KOPT-K1 (cell line): ENCODE measurements around the gene NEMP2.
"Not testable (repeated sequence)": the region's sequence is repeated elsewhere in the genome, so short reads cannot be mapped to it uniquely, and the experiment has no call there.

Experiments
- H3K27ac ChIP-seq: fragments of 200-600 bp; sonication (generic); 2 replicates; pipeline ENCODE4 v1.5.1; 2016; ENCODE audit warnings: antibody characterized with exemption, mild to moderate bottlenecking, low read depth, low read length; ENCODE audit not compliant: poor library complexity, severe bottlenecking
- H3K36me3 ChIP-seq: fragments of 200-600 bp; sonication (generic); 2 replicates; pipeline ENCODE4 v1.5.1; 2017; ENCODE audit warnings: antibody characterized with exemption, mild to moderate bottlenecking, low read length, moderate library complexity; ENCODE audit not compliant: insufficient read depth
- H3K9me3 ChIP-seq: fragments of 200-600 bp; sonication (generic); 2 replicates; pipeline ENCODE4 v1.5.1; 2017; ENCODE audit warnings: antibody characterized with exemption, low read length, mild to moderate bottlenecking; ENCODE audit not compliant: insufficient read depth, poor library complexity, severe bottlenecking

NEMP2 gene

GRCh38 chr2:190519975-190520767 lies 14.4 kb downstream of the NEMP2 start:
- Histone ChIP-seq H3K9me3 (no peaks in the 10 kb centered on the region), H3K27ac (peak overlapping the region; percentile 6), H3K36me3 (peaks cover 78% of the 10 kb centered on the region)

DNA sequence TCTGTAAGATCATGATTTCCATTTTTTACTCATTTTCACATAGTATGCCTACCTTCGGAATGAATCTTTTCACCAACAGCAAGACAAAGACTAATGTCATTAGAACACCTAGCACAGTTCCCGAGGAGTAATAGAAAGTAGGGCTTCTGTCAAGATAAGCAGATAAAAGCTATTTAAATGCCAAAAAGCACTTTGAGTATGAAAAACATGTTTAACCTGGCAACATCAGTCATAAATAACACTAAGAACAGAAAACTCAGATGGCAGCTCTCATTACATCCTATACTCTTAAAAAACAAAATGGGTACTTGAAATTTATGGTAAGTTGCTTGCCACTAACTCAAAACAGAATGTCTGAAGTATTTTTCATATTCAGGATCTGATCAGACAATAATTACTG lies 17.1 kb downstream of the NEMP2 start:
- peaks cover 82% of the 10 kb centered on the region for H3K36me3 ChIP-seq
- no peaks in the 10 kb centered on the region for H3K9me3 ChIP-seq
- H3K27ac ChIP-seq = no peak overlapping the region

DNA sequence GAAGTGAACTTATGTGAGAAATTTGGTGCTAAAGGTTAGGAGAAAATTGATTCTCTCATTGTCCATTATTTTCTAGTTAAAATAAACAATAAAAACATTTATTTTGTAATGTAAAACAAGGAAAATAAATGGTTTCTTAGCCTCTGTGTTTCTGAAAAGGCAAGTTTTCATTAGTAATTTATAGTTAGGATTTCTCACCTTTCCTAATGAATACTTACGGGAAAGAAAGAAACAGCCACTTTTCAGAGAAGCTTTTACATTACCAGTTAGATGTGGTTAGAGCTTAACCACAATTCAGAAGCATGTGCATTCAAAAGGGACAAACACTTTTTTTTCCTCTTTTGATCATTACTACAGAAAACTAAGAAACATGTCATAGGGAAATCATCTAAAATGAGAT lies 18.8 kb downstream of the NEMP2 start:
- H3K9me3 ChIP-seq = no peaks in the 10 kb centered on the region
- peaks cover 82% of the 10 kb centered on the region for H3K36me3 ChIP-seq
- H3K27ac ChIP-seq = no peak overlapping the region

DNA sequence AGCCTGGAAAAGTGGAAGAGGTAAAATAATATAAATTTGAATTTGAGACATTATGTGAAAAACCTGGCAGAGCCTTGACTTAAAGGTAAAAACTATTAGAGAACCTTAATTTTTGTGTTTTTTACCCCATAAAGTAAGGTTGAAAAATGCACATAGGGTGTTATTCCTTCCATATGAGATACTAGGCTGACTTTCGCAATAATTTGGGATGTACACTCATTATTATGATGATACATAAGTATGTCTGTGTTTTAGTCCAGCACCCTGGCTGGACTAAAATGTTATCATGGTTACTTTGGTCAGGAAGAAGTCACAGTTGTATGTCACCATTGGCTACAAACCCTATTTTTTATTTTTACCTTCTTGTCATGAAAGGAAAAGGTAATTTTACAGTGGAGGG lies 19.8 kb downstream of the NEMP2 start:
- Histone ChIP-seq H3K36me3 (peaks cover 86% of the 10 kb centered on the region), H3K27ac (no peak overlapping the region), H3K9me3 (no peaks in the 10 kb centered on the region)

GRCh38 chr2:190513877-190514276 lies 20.6 kb downstream of the NEMP2 start:
- no peak overlapping the region for H3K27ac ChIP-seq
- H3K36me3 ChIP-seq = peaks cover 86% of the 10 kb centered on the region
- H3K9me3 ChIP-seq = no peaks in the 10 kb centered on the region

DNA sequence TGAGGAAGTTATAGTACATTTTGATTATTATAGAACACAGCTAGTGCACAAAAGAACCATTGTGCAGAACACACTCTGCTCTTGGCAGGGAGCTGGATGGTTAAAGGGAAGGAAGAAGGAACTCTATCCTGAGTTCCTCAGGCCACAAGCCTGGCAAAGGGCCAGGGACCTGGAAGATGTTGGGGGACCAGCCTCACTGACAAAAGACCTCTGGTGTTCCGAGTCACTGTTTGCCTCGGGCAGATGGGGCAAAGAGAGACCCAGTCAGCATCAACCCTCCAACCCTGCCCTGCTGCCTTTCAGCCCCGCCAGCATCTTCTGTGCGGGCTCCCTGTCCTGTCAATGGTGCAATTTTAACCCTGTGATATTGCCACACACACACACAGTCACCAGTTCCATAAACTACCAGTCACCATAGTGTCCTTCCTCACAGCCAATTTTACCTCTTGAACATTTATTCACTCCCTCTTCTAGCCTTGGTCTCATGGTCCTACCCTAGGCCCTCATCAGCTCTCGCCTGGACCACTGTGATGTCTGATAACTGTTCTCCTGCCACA lies 21.9 kb downstream of the NEMP2 start:
- H3K36me3 ChIP-seq = peaks cover 86% of the 10 kb centered on the region

DNA sequence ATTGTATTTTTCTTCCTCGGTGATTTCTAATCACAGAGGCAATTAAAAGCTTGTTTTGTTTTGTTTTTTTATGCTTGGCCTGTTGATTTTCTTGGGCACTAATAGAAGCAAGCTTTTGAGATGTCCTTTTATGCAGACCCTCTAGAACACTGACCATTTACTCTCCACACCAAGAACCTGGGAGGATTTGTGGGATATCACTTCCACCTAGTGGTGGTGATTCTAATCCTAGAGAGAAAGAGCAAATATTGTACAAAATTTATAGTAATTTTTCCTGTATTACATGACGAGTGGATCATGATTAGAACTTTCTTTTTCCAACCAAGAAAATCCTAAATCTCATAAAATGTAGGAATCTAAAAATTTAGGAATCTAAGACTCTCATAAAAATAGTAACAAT lies 23.4 kb downstream of the NEMP2 start:
- Histone ChIP-seq H3K9me3 (no peaks in the 10 kb centered on the region), H3K36me3 (peaks cover 87% of the 10 kb centered on the region), H3K27ac (no peak overlapping the region)

More for the DNA sequence above, 21.9 kb downstream of the NEMP2 start:
- no peak overlapping the region for H3K27ac ChIP-seq
- no peaks in the 10 kb centered on the region for H3K9me3 ChIP-seq

GRCh38 chr2:190509895-190510294 lies 24.6 kb downstream of the NEMP2 start:
- H3K9me3 ChIP-seq, H3K27ac ChIP-seq: not testable (repeated sequence)
- peaks cover 95% of the 10 kb centered on the region for H3K36me3 ChIP-seq

- Histone ChIP-seq H3K36me3 (peaks cover 95% of the 10 kb centered on the region), H3K9me3 (no peaks in the 10 kb centered on the region), H3K27ac (no peak overlapping the region)
Observed at GRCh38 chr2:190507135-190507534, 27.4 kb downstream of the NEMP2 start.

DNA sequence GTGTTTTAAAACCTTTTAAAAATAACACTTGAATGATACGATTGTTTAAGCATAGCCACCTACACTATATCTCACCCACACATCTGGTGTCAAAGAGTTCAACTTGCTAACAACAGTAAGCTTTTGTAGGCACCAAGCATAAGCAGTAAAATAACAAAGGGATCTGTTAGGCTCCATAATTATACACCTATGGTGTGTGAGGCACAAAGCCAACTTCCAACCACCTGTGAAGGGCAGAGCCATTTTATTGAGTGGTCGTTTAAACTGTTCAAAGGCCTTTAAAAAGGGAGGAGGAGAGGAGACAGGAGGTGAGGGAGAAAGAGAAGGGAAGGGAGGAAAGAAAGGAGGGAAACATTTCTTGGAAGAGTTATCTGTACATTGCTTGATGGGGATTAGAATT lies 27.9 kb downstream of the NEMP2 start:
- peaks cover 96% of the 10 kb centered on the region for H3K36me3 ChIP-seq

GRCh38 chr2:190505696-190506095 lies 28.8 kb downstream of the NEMP2 start:
- Histone ChIP-seq H3K9me3 (no peaks in the 10 kb centered on the region), H3K27ac (no peak overlapping the region), H3K36me3 (peaks cover 100% of the 10 kb centered on the region)

More for the DNA sequence above, 27.9 kb downstream of the NEMP2 start:
- Histone ChIP-seq H3K9me3 (no peaks in the 10 kb centered on the region), H3K27ac (no peak overlapping the region)

GRCh38 chr2:190504912-190505311 lies 29.6 kb downstream of the NEMP2 start:
- Histone ChIP-seq H3K9me3 (no peaks in the 10 kb centered on the region), H3K36me3 (peaks cover 100% of the 10 kb centered on the region), H3K27ac (no peak overlapping the region)

- peaks cover 98% of the 10 kb centered on the region for H3K36me3 ChIP-seq
- no peaks in the 10 kb centered on the region for H3K9me3 ChIP-seq
- no peak overlapping the region for H3K27ac ChIP-seq
Observed at GRCh38 chr2:190503088-190503487, 31.4 kb downstream of the NEMP2 start.

- Histone ChIP-seq H3K27ac (no peak overlapping the region), H3K36me3 (peaks cover 95% of the 10 kb centered on the region), H3K9me3 (no peaks in the 10 kb centered on the region)
Observed at GRCh38 chr2:190501702-190502407, 32.7 kb downstream of the NEMP2 start.

DNA sequence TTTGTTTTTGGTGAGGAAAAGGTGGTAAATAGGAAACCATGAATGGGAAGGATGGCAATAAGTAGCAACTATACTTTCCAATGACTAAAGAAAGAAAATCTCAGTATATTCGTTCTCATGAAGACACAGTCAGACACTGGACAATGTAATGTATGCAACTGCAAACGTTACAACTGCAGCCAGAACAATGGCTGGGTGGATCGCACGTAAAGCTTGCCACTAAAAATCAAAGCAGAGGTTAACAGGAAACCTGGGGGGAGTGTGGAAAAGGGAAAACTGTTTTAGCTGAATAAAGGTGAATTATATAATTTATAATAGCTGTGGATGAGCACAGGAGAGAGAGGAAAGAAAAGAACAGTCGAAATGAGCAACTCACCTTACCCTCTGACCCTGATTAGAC lies 33.3 kb downstream of the NEMP2 start:
- H3K36me3 ChIP-seq = peaks cover 95% of the 10 kb centered on the region
- H3K9me3 ChIP-seq = no peaks in the 10 kb centered on the region
- no peak overlapping the region for H3K27ac ChIP-seq
